GM12892 (cell line): ENCODE data around the gene CFHR5.

ENCODE experiments used
- POLR2A ChIP-seq: IDR thresholded peaks from 2 replicates; pipeline ENCODE4 v1.6.1; 2011; ENCODE audit warnings: low read depth, low read length, control low read depth
- POLR2AphosphoS5 ChIP-seq: IDR thresholded peaks from 2 replicates; pipeline ENCODE4 v1.6.1; 2011; ENCODE audit warnings: low read depth, low read length, control low read depth
- TAF1 ChIP-seq: IDR thresholded peaks from 2 replicates; pipeline ENCODE4 v1.6.1; 2011; ENCODE audit warnings: low read depth, mild to moderate bottlenecking, control low read depth, low read length, borderline replicate concordance

GRCh38 chr1:196980859-196981258 lies 3.5 kb downstream of the CFHR5 start:
- TF ChIP-seq POLR2A (no peak), TAF1 (no peak), POLR2AphosphoS5 (no peak)
